ENCODE results near the gene COMP.

DNA sequence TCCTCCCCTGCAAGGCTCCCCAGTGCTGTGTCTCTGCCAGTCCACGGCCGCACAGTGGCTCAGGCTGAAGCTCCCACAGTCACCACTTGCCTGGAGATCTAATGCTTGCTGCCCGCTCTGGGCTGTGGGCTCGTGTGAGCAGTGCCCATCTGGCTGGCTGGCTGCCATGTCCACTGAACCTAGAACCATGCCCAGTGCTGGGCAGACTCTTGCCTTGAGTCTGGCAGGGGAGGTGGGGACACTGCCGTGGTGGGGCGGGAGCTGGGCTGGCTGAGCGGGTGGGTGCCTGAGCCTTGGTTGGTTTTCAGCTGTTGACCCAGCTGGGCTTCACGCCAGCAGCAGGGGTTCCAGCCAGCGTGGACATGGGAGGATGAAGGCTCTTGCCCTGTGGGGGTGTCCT lies 55.4 kb downstream of the COMP start:
- TF ChIP-seq RFX5 (IDR thresholded peaks at IDR 0.05; ENCODE audit: low read depth, low read length) (no peak), ATF7 (IDR thresholded peaks at IDR 0.05; ENCODE audit: low read depth) (no peak), ZNF274 (IDR thresholded peaks at IDR 0.05; ENCODE audit: insufficient read depth, insufficient read length) (no peak), POLR2A (IDR thresholded peaks at IDR 0.05; ENCODE audit: low read depth, low read length) (no peak), CHD2 (IDR thresholded peaks at IDR 0.05; ENCODE audit: borderline replicate concordance, low read depth, low read length) (no peak)

All from GM12878 (cell line).